IMR-90 (cell line): Measurements from ENCODE around the gene KCNJ6. TPM values are rescaled to one million over a fixed set of nuclear protein-coding genes. Genes with fewer than 3 reads are reported as not detected.

Source experiments
- ATAC-seq: fragments of 200-7000 bp; cut with Tn5 transposase; 2 replicates; pipeline ENCODE4 v1.9.1; 2020; ENCODE audit warnings: low read depth, mild to moderate bottlenecking, moderate library complexity
- BruUV-seq: library from RNA; stranded (reverse); fragments of 400-500 nt; replicated peaks from 2 replicates; lab custom pipeline; 2021; lab: Mats Ljungman, UMichigan
- CTCF ChIA-PET: fragments of 300-600 bp; formaldehyde crosslinking; extraction: SDS; loops from one replicate; lab custom pipeline; 2021; ENCODE audit warnings: antibody characterized with exemption; lab: Yijun Ruan, JAX
- POLR2A ChIA-PET: fragments of 300-600 bp; sonication (Branson Sonifier 250); formaldehyde crosslinking; loops from one replicate; lab custom pipeline; 2022; ENCODE audit warnings: antibody characterized with exemption; ENCODE audit not compliant: unreplicated experiment; lab: Charles Lee
- DNase-seq: peaks from one replicate; pipeline ENCODE4 v3.0.0; 2013
- H2AFZ ChIP-seq: replicated peaks from 2 replicates; pipeline ENCODE3; 2013; ENCODE audit warnings: low read length, mild to moderate bottlenecking; ENCODE audit not compliant: poor library complexity
- H2AK5ac ChIP-seq: 2 replicates; pipeline ENCODE4 v1.6.1; 2013; ENCODE audit warnings: low read depth, low read length, inconsistent platforms
- H2AK9ac ChIP-seq: replicated peaks from 2 replicates; pipeline ENCODE3; 2013; ENCODE audit warnings: mild to moderate bottlenecking, low read depth, low read length, moderate library complexity; ENCODE audit not compliant: poor library complexity
- H2BK120ac ChIP-seq: 2 replicates; pipeline ENCODE4 v1.6.1; 2013; ENCODE audit warnings: low read depth, low read length, inconsistent platforms
- H2BK15ac ChIP-seq: 3 replicates; pipeline ENCODE4 v1.6.1; 2013; ENCODE audit warnings: low read depth, low read length, inconsistent platforms
- H2BK20ac ChIP-seq: 2 replicates; pipeline ENCODE4 v1.6.1; 2013; ENCODE audit warnings: low read depth, mild to moderate bottlenecking, inconsistent platforms, low read length, moderate library complexity
- H2BK5ac ChIP-seq: 2 replicates; pipeline ENCODE4 v1.6.1; 2013; ENCODE audit warnings: mild to moderate bottlenecking, low read depth, low read length, inconsistent platforms; ENCODE audit not compliant: poor library complexity, severe bottlenecking
- H3K14ac ChIP-seq: replicated peaks from 2 replicates; pipeline ENCODE4 v1.6.1; 2013; ENCODE audit warnings: low read depth, low read length, inconsistent platforms
- H3K18ac ChIP-seq: 2 replicates; pipeline ENCODE4 v1.6.1; 2013; ENCODE audit warnings: low read depth, low read length, control low read depth
- H3K23ac ChIP-seq: 2 replicates; pipeline ENCODE4 v1.6.1; 2013; ENCODE audit warnings: low read depth, low read length, inconsistent platforms
- H3K27ac ChIP-seq: 2 replicates; pipeline ENCODE4 v1.5.1; 2013; ENCODE audit warnings: mild to moderate bottlenecking, control low read depth, low read length; ENCODE audit not compliant: insufficient read depth
- H3K27me3 ChIP-seq: 2 replicates; pipeline ENCODE4 v1.6.1; 2013; ENCODE audit warnings: low read length; ENCODE audit not compliant: control insufficient read depth, insufficient read depth
- H3K36me3 ChIP-seq: 2 replicates; pipeline ENCODE4 v1.6.1; 2013; ENCODE audit warnings: low read length, mixed read lengths; ENCODE audit not compliant: control insufficient read depth, insufficient read depth
- H3K4ac ChIP-seq: 2 replicates; pipeline ENCODE4 v1.6.1; 2013; ENCODE audit warnings: low read depth, low read length, inconsistent platforms
- H3K4me1 ChIP-seq: 2 replicates; pipeline ENCODE4 v1.6.1; 2013; ENCODE audit warnings: low read length, mixed read lengths; ENCODE audit not compliant: control insufficient read depth, insufficient read depth
- H3K4me2 ChIP-seq: 2 replicates; pipeline ENCODE4 v1.6.1; 2013; ENCODE audit warnings: low read depth, mild to moderate bottlenecking, control low read depth, low read length, moderate library complexity
- H3K4me3 ChIP-seq: 2 replicates; pipeline ENCODE4 v1.5.1; 2013; ENCODE audit warnings: low read depth, mild to moderate bottlenecking, control low read depth, low read length, moderate library complexity; ENCODE audit not compliant: insufficient read depth
- H3K56ac ChIP-seq: 2 replicates; pipeline ENCODE4 v1.6.1; 2013; ENCODE audit warnings: low read length, inconsistent platforms; ENCODE audit not compliant: insufficient read depth; ENCODE audit errors: extremely low read depth
- H3K79me1 ChIP-seq, 2 experiments: 2 replicates each; pipeline ENCODE4 v1.6.1; 2013; ENCODE audit warnings: low read length in 2 of 2, inconsistent platforms in 1 of 2, low read depth in 1 of 2
- H3K9ac ChIP-seq: 2 replicates; pipeline ENCODE4 v1.6.1; 2013; ENCODE audit warnings: low read depth, low read length, control low read depth
- H3K9me1 ChIP-seq: 2 replicates; pipeline ENCODE4 v1.6.1; 2013; ENCODE audit warnings: low read length, inconsistent platforms; ENCODE audit not compliant: insufficient read depth
- H3K9me3 ChIP-seq: 2 replicates; pipeline ENCODE4 v1.6.1; 2013; ENCODE audit warnings: low read length; ENCODE audit not compliant: control insufficient read depth, insufficient read depth
- H4K20me1 ChIP-seq: 2 replicates; pipeline ENCODE4 v1.6.1; 2013; ENCODE audit warnings: low read length, inconsistent platforms; ENCODE audit not compliant: insufficient read depth
- H4K5ac ChIP-seq: 2 replicates; pipeline ENCODE4 v1.6.1; 2013; ENCODE audit warnings: mild to moderate bottlenecking, low read depth, low read length, control low read depth
- H4K8ac ChIP-seq, 2 experiments: 2 replicates each; pipeline ENCODE4 v1.6.1; 2013; ENCODE audit warnings: low read depth in 2 of 2, low read length in 2 of 2, control low read depth in 1 of 2, inconsistent platforms in 1 of 2
- H4K91ac ChIP-seq: 2 replicates; pipeline ENCODE4 v1.6.1; 2013; ENCODE audit warnings: low read depth, low read length, inconsistent platforms; ENCODE audit not compliant: insufficient read depth
- BHLHE40 ChIP-seq: fragments of 150-350 bp; IDR thresholded peaks from 2 replicates; pipeline ENCODE4 v1.6.1; 2016; ENCODE audit warnings: mild to moderate bottlenecking, low read depth, low read length
- CEBPB ChIP-seq: IDR thresholded peaks from 2 replicates; pipeline ENCODE4 v1.6.1; 2012; ENCODE audit warnings: low read depth, low read length, improper control_type of control experiment
- CHD1 ChIP-seq: IDR thresholded peaks from 2 replicates; pipeline ENCODE4 v1.6.1; 2012; ENCODE audit warnings: low read depth, low read length, improper control_type of control experiment
- CTCF ChIP-seq: conservative IDR thresholded peaks from 2 replicates; pipeline ENCODE4 v1.5.1; 2012; ENCODE audit warnings: mild to moderate bottlenecking, low read depth, low read length, improper control_type of control experiment
- FOS ChIP-seq: fragments of 150-350 bp; IDR thresholded peaks from 2 replicates; pipeline ENCODE4 v1.6.1; 2016; ENCODE audit warnings: low read depth, low read length
- MAFK ChIP-seq: IDR thresholded peaks from 2 replicates; pipeline ENCODE4 v1.6.1; 2012; ENCODE audit warnings: low read depth, low read length, improper control_type of control experiment
- MAZ ChIP-seq: IDR thresholded peaks from 2 replicates; pipeline ENCODE4 v1.6.1; 2012; ENCODE audit warnings: low read depth, mild to moderate bottlenecking, low read length, improper control_type of control experiment, moderate library complexity, borderline replicate concordance
- MXI1 ChIP-seq: IDR thresholded peaks from 2 replicates; pipeline ENCODE4 v1.6.1; 2012; ENCODE audit warnings: low read depth, mild to moderate bottlenecking, low read length, moderate library complexity, borderline replicate concordance
- NFE2L2 ChIP-seq: fragments of 150-350 bp; IDR thresholded peaks from 2 replicates; pipeline ENCODE4 v1.6.1; 2016; ENCODE audit warnings: low read depth, mild to moderate bottlenecking, low read length
- POLR2A ChIP-seq: IDR thresholded peaks from 2 replicates; pipeline ENCODE4 v1.6.1; 2012; ENCODE audit warnings: mild to moderate bottlenecking, low read depth, low read length
- RAD21 ChIP-seq: IDR thresholded peaks from 2 replicates; pipeline ENCODE4 v1.6.1; 2012; ENCODE audit warnings: low read length, improper control_type of control experiment
- RCOR1 ChIP-seq: IDR thresholded peaks from 2 replicates; pipeline ENCODE4 v1.6.1; 2012; ENCODE audit warnings: mild to moderate bottlenecking, low read length, improper control_type of control experiment; ENCODE audit not compliant: insufficient replicate concordance
- RFX5 ChIP-seq: IDR thresholded peaks from 2 replicates; pipeline ENCODE4 v1.8.0; 2012; ENCODE audit warnings: low read depth, mild to moderate bottlenecking, low read length, moderate library complexity
- SMC3 ChIP-seq: fragments of 150-350 bp; IDR thresholded peaks from 2 replicates; pipeline ENCODE4 v1.6.1; 2016; ENCODE audit warnings: low read depth, mild to moderate bottlenecking, antibody characterized with exemption, low read length, moderate library complexity
- WGBS, 2 experiments: methylation state at CpG; one replicate each; pipeline versions ENCODE4 v1.1.5 to v1.1.7; 2013; ENCODE audit warnings: missing lambda C conversion rate in 2 of 2; ENCODE audit not compliant: insufficient read length in 1 of 2; ENCODE audit errors: extremely low coverage in 2 of 2; 5-methylcytosine and 5-hydroxymethylcytosine counted together
- dilution Hi-C: fragments of 300-500 bp; cut with HindIII; formaldehyde crosslinking; loops from one replicate; pipeline ENCODE4 v1.14.3; 2018; ENCODE audit warnings: low sequenced_read_pairs; ENCODE audit not compliant: unreplicated experiment
- in situ Hi-C: fragments of 300-500 bp; cut with MboI; formaldehyde crosslinking; loops from 3 replicates; pipeline ENCODE4 v1.14.3; 2019; ENCODE audit warnings: low sequenced_read_pairs, inconsistent platforms, mixed read lengths
- intact Hi-C: fragments of 100-400 bp; cut with micrococcal nuclease; formaldehyde crosslinking; loops from 2 replicates; pipeline ENCODE4 v1.10.0; 2022
- polyA plus RNA-seq, 3 experiments: library from polyadenylated mRNA; depleted of rRNA; stranded (reverse); fragments of >200 nt; gene quantifications; 2 replicates each; pipeline ENCODE4 v1.2.3, GENCODE V29; 2012; ENCODE audit warnings: low replicate concordance in 1 of 3
- total RNA-seq: library from RNA; depleted of rRNA; stranded (reverse); fragments of >200 nt; gene quantifications from 2 replicates; pipeline ENCODE4 v1.2.3, GENCODE V29; 2012
- TF ChIP-seq, protein P1 (sequence below): fragments of 150-350 bp; IDR thresholded peaks from 2 replicates; pipeline ENCODE4 v1.6.1; 2016; ENCODE audit warnings: low read depth, mild to moderate bottlenecking, low read length, moderate library complexity, borderline replicate concordance
- TF ChIP-seq, protein P2 (sequence below): fragments of 150-350 bp; IDR thresholded peaks from 2 replicates; pipeline ENCODE4 v1.6.1; 2017; ENCODE audit warnings: mild to moderate bottlenecking, antibody characterized with exemption, low read length, low read depth

KCNJ6 gene
- total and polyA plus RNA-seq, 2 of the 4 experiments (the other 2 are of a cell fraction): under 0.01 to 0.02 TPM

- Histone ChIP-seq H3K36me3 (no peaks in the 10 kb centered on the region), H3K9me1 (peaks cover 2% of the 10 kb centered on the region; the same call in 1 of the 2 replicates), H3K27me3 (peaks cover 4% of the 10 kb centered on the region), H3K4ac (no peak overlapping the region), H3K9ac (no peak overlapping the region), H2BK20ac (no peak overlapping the region), H3K27ac (no peak overlapping the region), H3K79me1 (no peaks in the 10 kb centered on the region), H3K9me3 (no peaks in the 10 kb centered on the region), H3K14ac (no peak overlapping the region), H4K20me1 (no peaks in the 10 kb centered on the region), H3K56ac (no peak overlapping the region), H2BK15ac (no peak overlapping the region), H4K5ac (no peak overlapping the region), H4K91ac (no peak overlapping the region), H2AK9ac (no peak overlapping the region), H3K4me1 (peaks cover 2% of the 10 kb centered on the region), H2AFZ (no peak overlapping the region), H3K23ac (no peak overlapping the region), H2AK5ac (no peak overlapping the region), H2BK5ac (no peak overlapping the region), H3K18ac (no peak overlapping the region), H2BK120ac (no peak overlapping the region), H4K8ac (no peak overlapping the region), H3K4me2 (no peak overlapping the region), H3K4me3 (no peak overlapping the region)
- DNase-seq (no peak), ATAC-seq (no peak)
- CTCF ChIA-PET: no interaction called here
- no TSS peak for BruUV-seq
- POLR2A ChIA-PET: no interaction called here
- no peak for TF ChIP-seq RAD21
- no peak for TF ChIP-seq RCOR1
- TF ChIP-seq MAZ: no peak
- TF ChIP-seq CTCF: no peak
- TF ChIP-seq MAFK: no peak
- TF ChIP-seq, protein P1, sequence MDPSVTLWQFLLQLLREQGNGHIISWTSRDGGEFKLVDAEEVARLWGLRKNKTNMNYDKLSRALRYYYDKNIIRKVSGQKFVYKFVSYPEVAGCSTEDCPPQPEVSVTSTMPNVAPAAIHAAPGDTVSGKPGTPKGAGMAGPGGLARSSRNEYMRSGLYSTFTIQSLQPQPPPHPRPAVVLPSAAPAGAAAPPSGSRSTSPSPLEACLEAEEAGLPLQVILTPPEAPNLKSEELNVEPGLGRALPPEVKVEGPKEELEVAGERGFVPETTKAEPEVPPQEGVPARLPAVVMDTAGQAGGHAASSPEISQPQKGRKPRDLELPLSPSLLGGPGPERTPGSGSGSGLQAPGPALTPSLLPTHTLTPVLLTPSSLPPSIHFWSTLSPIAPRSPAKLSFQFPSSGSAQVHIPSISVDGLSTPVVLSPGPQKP: no peak
- no peak for TF ChIP-seq POLR2A
- TF ChIP-seq SMC3: no peak
- TF ChIP-seq, protein P2, sequence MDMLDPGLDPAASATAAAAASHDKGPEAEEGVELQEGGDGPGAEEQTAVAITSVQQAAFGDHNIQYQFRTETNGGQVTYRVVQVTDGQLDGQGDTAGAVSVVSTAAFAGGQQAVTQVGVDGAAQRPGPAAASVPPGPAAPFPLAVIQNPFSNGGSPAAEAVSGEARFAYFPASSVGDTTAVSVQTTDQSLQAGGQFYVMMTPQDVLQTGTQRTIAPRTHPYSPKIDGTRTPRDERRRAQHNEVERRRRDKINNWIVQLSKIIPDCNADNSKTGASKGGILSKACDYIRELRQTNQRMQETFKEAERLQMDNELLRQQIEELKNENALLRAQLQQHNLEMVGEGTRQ: no peak
- no peak for TF ChIP-seq BHLHE40
- no peak for TF ChIP-seq CHD1
- TF ChIP-seq RFX5: no peak
- TF ChIP-seq NFE2L2: no peak
- no peak for TF ChIP-seq FOS
- no peak for TF ChIP-seq MXI1
- no peak for TF ChIP-seq CEBPB
- in situ Hi-C loops: loop anchor here (10.0 kb wide), 1 partner anchor 56 kb away; no protein-coding TSS in a partner anchor
- intact Hi-C loops: no loop called here
- WGBS, 2 experiments: no CpG with 5 or more reads among the region's 2 CpGs
- dilution Hi-C loops: no loop called here
These were observed 145.8 kb downstream of the KCNJ6 start for GRCh38 chr21:37770461-37770860.
